Measurements from ENCODE around the gene TRAPPC10.

The TRAPPC10 gene

DNA sequence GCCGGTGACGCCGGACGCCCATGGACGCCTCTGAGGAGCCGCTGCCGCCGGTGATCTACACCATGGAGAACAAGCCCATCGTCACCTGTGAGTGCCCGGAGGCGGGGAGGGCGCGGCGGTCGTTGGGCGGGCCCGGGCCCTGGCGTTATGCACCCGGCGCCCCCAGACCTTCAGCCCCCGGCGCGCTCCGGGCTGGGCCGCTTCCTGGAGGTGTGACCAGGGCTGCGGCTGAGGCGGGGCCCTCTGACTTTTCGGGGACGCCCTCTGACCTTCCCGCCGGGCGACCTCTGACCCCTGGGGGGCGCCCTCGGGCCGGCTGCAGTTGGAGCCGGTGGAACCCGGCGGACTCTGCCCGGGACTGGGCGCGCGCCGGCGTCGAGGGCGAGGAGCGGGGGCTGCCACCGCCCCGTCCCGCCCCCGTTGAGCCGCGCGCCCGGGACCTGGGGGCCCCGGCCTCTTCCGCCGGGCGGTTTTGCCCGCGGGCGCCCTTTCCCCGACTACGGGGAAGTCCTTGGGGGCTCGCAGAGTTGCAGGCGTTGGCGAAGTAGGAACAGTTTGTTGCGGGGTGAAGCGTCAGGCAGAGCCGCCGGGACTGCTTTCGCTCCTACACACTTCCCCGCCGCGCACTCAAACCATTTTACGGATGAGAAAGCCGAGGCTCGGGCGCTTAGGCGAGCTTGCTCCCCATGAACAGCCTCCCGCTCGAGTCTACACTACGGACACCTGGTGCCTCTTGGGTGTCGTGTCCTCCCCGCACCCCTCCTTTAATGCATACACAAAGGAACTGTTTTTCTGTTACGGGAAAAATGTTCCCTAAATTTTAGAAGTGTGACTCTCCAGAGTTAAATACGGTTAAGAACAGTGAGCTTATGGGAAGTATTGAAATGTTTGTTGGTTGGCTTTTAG lies 618 bp downstream of the TRAPPC10 start:
- no peak for TF ChIP-seq CTCF (IDR thresholded peaks at IDR 0.05; ENCODE audit: low read depth, low read length)
- peak overlapping the region; percentile 77 for H3K4me3 ChIP-seq (ENCODE audit: low read depth, low read length)

GRCh38 chr21:44013380-44014088 lies 1.4 kb downstream of the TRAPPC10 start:
- TF ChIP-seq CTCF (IDR thresholded peaks at IDR 0.05; ENCODE audit: low read depth, low read length) = no peak
- peak overlapping the region; percentile 77 for H3K4me3 ChIP-seq (ENCODE audit: low read depth, low read length)

DNA sequence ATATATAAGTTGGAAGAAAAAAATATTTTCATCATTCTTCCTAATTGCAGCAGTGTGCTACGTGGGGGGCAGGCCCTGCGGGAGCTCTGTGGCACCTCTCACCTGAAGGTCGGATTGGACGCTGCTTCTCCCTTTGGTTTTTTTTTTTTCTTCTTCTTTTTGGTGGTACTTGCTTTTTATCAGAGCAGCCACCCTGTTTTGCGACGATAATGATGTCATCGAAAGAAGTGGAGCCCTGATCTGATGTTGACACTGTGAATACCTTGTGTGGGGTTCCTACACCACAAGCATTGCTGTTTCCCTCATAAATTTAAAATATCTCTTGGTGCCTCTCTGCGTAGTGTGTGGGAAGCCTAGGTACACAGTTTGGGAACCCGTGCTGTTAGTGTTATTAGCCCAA lies 5.5 kb downstream of the TRAPPC10 start:
- no peak for TF ChIP-seq CTCF (IDR thresholded peaks at IDR 0.05; ENCODE audit: low read depth, low read length)
- no peak overlapping the region for H3K4me3 ChIP-seq (ENCODE audit: low read depth, low read length)

GRCh38 chr21:44018127-44018526 lies 6.0 kb downstream of the TRAPPC10 start:
- H3K4me3 ChIP-seq (ENCODE audit: low read depth, low read length) = no peak overlapping the region
- no peak for TF ChIP-seq CTCF (IDR thresholded peaks at IDR 0.05; ENCODE audit: low read depth, low read length)

- H3K4me3 ChIP-seq (ENCODE audit: low read depth, low read length) = no peak overlapping the region
- TF ChIP-seq CTCF (IDR thresholded peaks at IDR 0.05; ENCODE audit: low read depth, low read length) = no peak
Observed at GRCh38 chr21:44018813-44019567, 6.9 kb downstream of the TRAPPC10 start.

- no peak overlapping the region for H3K4me3 ChIP-seq (ENCODE audit: low read depth, low read length)
- no peak for TF ChIP-seq CTCF (IDR thresholded peaks at IDR 0.05; ENCODE audit: low read depth, low read length)
Observed at GRCh38 chr21:44019568-44019958, 7.5 kb downstream of the TRAPPC10 start.

All from WI38 (cell line).